Neural crest cell (in vitro differentiated cells): ENCODE results near the gene SLIT3. TPM values are rescaled to one million over a fixed set of nuclear protein-coding genes. Genes with fewer than 3 reads are reported as not detected.

ENCODE experiments used
- DNase-seq: peaks from one replicate; pipeline ENCODE4 v3.0.0; 2021; ENCODE audit warnings: low read depth, mixed read lengths, low spot score
- H3K27ac Mint-ChIP-seq: one replicate; pipeline ENCODE4 v1.8.0; 2021; ENCODE audit warnings: mild to moderate bottlenecking, mixed read lengths; ENCODE audit not compliant: unreplicated experiment
- H3K27me3 Mint-ChIP-seq: 2 replicates; pipeline ENCODE4 v1.8.0; 2021; ENCODE audit warnings: low read depth, mild to moderate bottlenecking, mixed read lengths
- H3K36me3 Mint-ChIP-seq: 2 replicates; pipeline ENCODE4 v1.8.0; 2021; ENCODE audit warnings: low read depth, mild to moderate bottlenecking, mixed read lengths
- H3K4me1 Mint-ChIP-seq: 2 replicates; pipeline ENCODE4 v1.8.0; 2021; ENCODE audit warnings: mixed read lengths
- H3K4me3 Mint-ChIP-seq: one replicate; pipeline ENCODE4 v1.8.0; 2021; ENCODE audit warnings: mild to moderate bottlenecking, mixed read lengths
- H3K9me3 Mint-ChIP-seq: 2 replicates; pipeline ENCODE4 v1.8.0; 2021; ENCODE audit warnings: mixed read lengths
- CTCF ChIP-seq: fragments of 200-600 bp; sonication (generic); conservative IDR thresholded peaks from 2 replicates; pipeline ENCODE4 v1.5.0; 2021; ENCODE audit warnings: antibody characterized with exemption, mild to moderate bottlenecking
- total RNA-seq: library from RNA; stranded (reverse); gene quantifications from 2 replicates; pipeline ENCODE4 v1.2.1, GENCODE V29; 2021

SLIT3 gene
- total RNA-seq, 1 donor from 2014 or later = 13.3 TPM

- Mint-ChIP-seq H3K4me3 (no peak overlapping the region), H3K9me3 (no peaks in the 10 kb centered on the region), H3K27me3 (no peaks in the 10 kb centered on the region), H3K27ac (no peak overlapping the region), H3K36me3 (no peaks in the 10 kb centered on the region), H3K4me1 (no peaks in the 10 kb centered on the region)
- no peak for DNase-seq
- TF ChIP-seq CTCF = no peak
Measured at GRCh38 chr5:169223595-169223953, 77.4 kb downstream of the SLIT3 start.

- no peaks in the 10 kb centered on the region for H3K4me1 Mint-ChIP-seq
- H3K9me3 Mint-ChIP-seq = no peaks in the 10 kb centered on the region
- no peak overlapping the region for H3K27ac Mint-ChIP-seq
- no peak overlapping the region for H3K4me3 Mint-ChIP-seq
- no peaks in the 10 kb centered on the region for H3K36me3 Mint-ChIP-seq
- H3K27me3 Mint-ChIP-seq = no peaks in the 10 kb centered on the region
- TF ChIP-seq CTCF = no peak
- DNase-seq = no peak
Measured at GRCh38 chr5:169222934-169223594, 77.9 kb downstream of the SLIT3 start.

GRCh38 chr5:169221519-169221918, 79.4 kb downstream of the SLIT3 start:
- Mint-ChIP-seq H3K4me1 (no peaks in the 10 kb centered on the region), H3K4me3 (no peak overlapping the region), H3K27me3 (no peaks in the 10 kb centered on the region), H3K9me3 (no peaks in the 10 kb centered on the region), H3K36me3 (no peaks in the 10 kb centered on the region), H3K27ac (no peak overlapping the region)
- DNase-seq = no peak
- TF ChIP-seq CTCF = no peak

GRCh38 chr5:169219961-169220360, 81.0 kb downstream of the SLIT3 start:
- Mint-ChIP-seq H3K27ac (no peak overlapping the region), H3K27me3 (peaks cover under 1% of the 10 kb centered on the region), H3K4me3 (no peak overlapping the region), H3K36me3 (no peaks in the 10 kb centered on the region), H3K9me3 (peaks cover 2% of the 10 kb centered on the region), H3K4me1 (no peaks in the 10 kb centered on the region)
- no peak for TF ChIP-seq CTCF
- DNase-seq = no peak

GRCh38 chr5:169219351-169219750, 81.6 kb downstream of the SLIT3 start:
- no peaks in the 10 kb centered on the region for H3K4me1 Mint-ChIP-seq
- no peak overlapping the region for H3K27ac Mint-ChIP-seq
- no peak for DNase-seq
- H3K36me3 Mint-ChIP-seq = no peaks in the 10 kb centered on the region
- peaks cover 2% of the 10 kb centered on the region for H3K9me3 Mint-ChIP-seq
- peaks cover 3% of the 10 kb centered on the region for H3K27me3 Mint-ChIP-seq
- no peak overlapping the region for H3K4me3 Mint-ChIP-seq
- no peak for TF ChIP-seq CTCF
